K562 (cell line): ENCODE data around the gene AP1G1. TPM values are rescaled to one million over a fixed set of nuclear protein-coding genes. Genes with fewer than 3 reads are reported as not detected.
A peak's percentile ranks its signal among the peaks of the same experiment; 100 is the strongest.

Experiments
- CBX5 ChIP-seq: IDR thresholded peaks from 2 replicates; pipeline ENCODE4 v1.6.1; 2014; ENCODE audit warnings: low read depth, borderline replicate concordance
- CGGBP1 ChIP-seq: fragments of 250-450 bp; sonication (Bioruptor Pico); IDR thresholded peaks from 2 replicates; pipeline ENCODE4 v1.9.0; 2021; ENCODE audit warnings: mild to moderate bottlenecking
- HDAC1 ChIP-seq, 2 experiments: fragments of 450-650 bp; IDR thresholded peaks; 2 replicates each; pipeline ENCODE4 v1.6.1; 2016 to 2017; ENCODE audit warnings: inconsistent platforms in 1 of 2, mild to moderate bottlenecking in 1 of 2, moderate library complexity in 1 of 2
- L3MBTL2 ChIP-seq: fragments of 450-650 bp; IDR thresholded peaks from 2 replicates; pipeline ENCODE4 v1.6.1; 2016; ENCODE audit warnings: mild to moderate bottlenecking, moderate library complexity
- LEF1 ChIP-seq: fragments of 450-650 bp; IDR thresholded peaks from 2 replicates; pipeline ENCODE4 v1.6.1; 2016; ENCODE audit warnings: mild to moderate bottlenecking
- NEUROD1 ChIP-seq: fragments of 150-350 bp; IDR thresholded peaks from 2 replicates; pipeline ENCODE4 v1.6.1; 2014; ENCODE audit warnings: borderline replicate concordance, low read length, low read depth; ENCODE audit not compliant: partially characterized antibody
- NR3C1 ChIP-seq: sonication (generic); formaldehyde crosslinking; IDR thresholded peaks from 2 replicates; pipeline ENCODE4 v1.8.1; 2022; ENCODE audit warnings: missing genetic modification reagents
- POU5F1 ChIP-seq: fragments of 150-350 bp; IDR thresholded peaks from 2 replicates; pipeline ENCODE4 v1.6.1; 2014; ENCODE audit warnings: borderline replicate concordance, low read length, low read depth, mild to moderate bottlenecking; ENCODE audit not compliant: partially characterized antibody
- RAD51 ChIP-seq: fragments of 450-650 bp; IDR thresholded peaks from 2 replicates; pipeline ENCODE4 v1.7.1; 2016; ENCODE audit warnings: low read depth, mild to moderate bottlenecking, borderline replicate concordance
- RREB1 ChIP-seq: fragments of 250-450 bp; sonication (Bioruptor Pico); IDR thresholded peaks from 2 replicates; pipeline ENCODE4 v1.4.0; 2020
- SMAD4 ChIP-seq: fragments of 250-450 bp; sonication (Bioruptor Pico); conservative IDR thresholded peaks from 2 replicates; pipeline ENCODE4 v1.8.0; 2021; ENCODE audit warnings: inconsistent platforms, mild to moderate bottlenecking, moderate library complexity
- SMARCA5 ChIP-seq: fragments of 450-650 bp; IDR thresholded peaks from 2 replicates; pipeline ENCODE4 v1.6.1; 2016
- TARDBP ChIP-seq: fragments of 450-650 bp; IDR thresholded peaks from 2 replicates; pipeline ENCODE4 v1.6.1; 2016
- TEAD2 ChIP-seq: fragments of 450-650 bp; IDR thresholded peaks from 2 replicates; pipeline ENCODE4 v1.6.1; 2016; ENCODE audit warnings: missing genetic modification characterization, control low read depth, missing compliant biosample characterization
- polyA plus RNA-seq, 8 experiments: library from polyadenylated mRNA; depleted of rRNA in 4 of 8; stranded (reverse) in 5 of 8; unstranded in 3 of 8; fragments of >200 nt; fragmentation: Nextera tagmentation in 2 of 8; fragmentation: Illumina TruSeq in 1 of 8; extraction: Ambion mirVana in 2 of 8; extraction: Trizol in 1 of 8; gene quantifications; 2 replicates each; pipeline versions ENCODE4 v1.2.1 to v1.2.3, GENCODE V29; 2011 to 2014; ENCODE audit warnings: inconsistent platforms in 1 of 8, missing spikeins in 1 of 8
- total RNA-seq, 7 experiments: library from RNA; depleted of rRNA in 6 of 7; stranded (reverse); fragments of >200 nt in 6 of 7; fragmentation: Illumina TruSeq in 2 of 7; extraction: Trizol in 2 of 7; gene quantifications; 2 replicates each; pipeline versions ENCODE4 v1.2.1 to v1.2.3, GENCODE V29; 2011 to 2021; ENCODE audit warnings: low replicate concordance in 1 of 7
- TF ChIP-seq, protein P1 (sequence below), 2 experiments: fragments of 450-650 bp in 1 of 2; sonication (generic) in 1 of 2; formaldehyde crosslinking in 1 of 2; IDR thresholded peaks in 1 of 2; conservative IDR thresholded peaks in 1 of 2; 2 replicates each; pipeline versions ENCODE4 v1.6.1 to v1.8.1; 2016 to 2023; ENCODE audit warnings: mild to moderate bottlenecking in 2 of 2, moderate library complexity in 2 of 2, inconsistent platforms in 1 of 2, missing genetic modification reagents in 1 of 2

Gene AP1G1
- total and polyA plus RNA-seq, 9 of the 15 experiments (the other 6 are each of a cell fraction or from before 2014, with no cell fraction given) = 7.0 to 59.2 (median 42.0) TPM

- TF ChIP-seq L3MBTL2 = peak; percentile 57; the same call in 1 of the 2 replicates
- peak; percentile 49 for TF ChIP-seq LEF1
- peak; percentile 28; the same call in 1 of the 2 replicates for TF ChIP-seq SMAD4
- TF ChIP-seq CBX5 = no peak
- TF ChIP-seq NEUROD1 = peak; percentile 76
- TF ChIP-seq POU5F1 = no peak
- 0 out of 2 replicates have a peak, but pooled peaks have one; percentile 44 for TF ChIP-seq CGGBP1 (CRISPR knock-in tag)
- 0 out of 2 replicates have a peak, but pooled peaks have one; percentile 41 for TF ChIP-seq NR3C1
- peak; percentile 44; the same call in 1 of the 2 replicates for TF ChIP-seq TARDBP
- no peak for TF ChIP-seq SMARCA5
- TF ChIP-seq, protein P1, sequence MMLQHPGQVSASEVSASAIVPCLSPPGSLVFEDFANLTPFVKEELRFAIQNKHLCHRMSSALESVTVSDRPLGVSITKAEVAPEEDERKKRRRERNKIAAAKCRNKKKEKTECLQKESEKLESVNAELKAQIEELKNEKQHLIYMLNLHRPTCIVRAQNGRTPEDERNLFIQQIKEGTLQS (IDR thresholded peaks at IDR 0.05) = peak; percentile 91
- TF ChIP-seq, protein P1 (CRISPR knock-in tag; conservative IDR thresholded peaks at IDR 0.05) = no peak; the same call in 1 of the 2 replicates
- TF ChIP-seq RAD51 = peak; percentile 86
- TF ChIP-seq HDAC1 (IDR thresholded peaks at IDR 0.05) = no peak; a peak in 1 of 4 replicates
- TF ChIP-seq RREB1 = 0 out of 2 replicates have a peak, but pooled peaks have one; percentile 26
- no peak for TF ChIP-seq TEAD2 (tag)
Measured at GRCh38 chr16:71845639-71846430, 37.2 kb upstream of the AP1G1 start, which contains the start of gene ATXN1L (continued).
